ENCODE results near the gene AKAP13. TPM values are rescaled to one million over a fixed set of nuclear protein-coding genes. Genes with fewer than 3 reads are reported as not detected.
A peak's percentile ranks its signal among the peaks of the same experiment; 100 is the strongest.

AKAP13 gene
- total RNA-seq, 3 donors from 2014 or later = 198 to 331 (median 259) TPM

DNA sequence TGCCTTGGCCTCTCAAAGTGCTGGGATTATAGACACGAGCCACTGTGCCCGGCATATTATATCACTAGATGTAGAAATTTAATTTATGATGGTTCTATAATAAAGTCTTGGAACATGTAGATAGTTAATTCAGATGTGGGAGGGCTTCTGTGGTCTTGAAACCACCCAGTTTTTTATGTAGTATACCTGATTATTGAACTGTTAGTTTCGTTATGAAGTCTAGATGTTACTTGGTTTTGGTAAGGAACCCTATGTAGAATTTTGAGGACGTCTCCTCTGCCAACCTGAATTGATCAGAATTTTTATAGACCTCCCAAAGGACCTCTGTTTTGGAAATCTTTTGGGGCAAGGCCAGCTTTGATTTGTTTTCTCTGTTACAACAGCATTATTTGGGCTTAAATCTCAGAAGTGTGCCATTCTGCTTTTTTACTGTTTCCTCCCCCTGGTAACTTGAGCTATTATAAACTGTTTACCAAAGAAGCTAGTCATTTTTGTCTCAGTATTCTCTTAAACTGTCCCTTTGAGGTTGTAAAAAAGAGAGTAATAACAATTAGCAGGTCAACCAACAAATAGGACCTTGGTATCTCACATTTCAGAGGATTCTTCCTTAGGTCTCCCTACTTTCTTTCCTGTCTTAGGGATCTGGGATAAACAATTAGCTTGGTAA, 20.8 kb downstream of the AKAP13 start:
- intact Hi-C loops (cut with DNase I; ENCODE audit: low total_unique reads) = no loop called here

DNA sequence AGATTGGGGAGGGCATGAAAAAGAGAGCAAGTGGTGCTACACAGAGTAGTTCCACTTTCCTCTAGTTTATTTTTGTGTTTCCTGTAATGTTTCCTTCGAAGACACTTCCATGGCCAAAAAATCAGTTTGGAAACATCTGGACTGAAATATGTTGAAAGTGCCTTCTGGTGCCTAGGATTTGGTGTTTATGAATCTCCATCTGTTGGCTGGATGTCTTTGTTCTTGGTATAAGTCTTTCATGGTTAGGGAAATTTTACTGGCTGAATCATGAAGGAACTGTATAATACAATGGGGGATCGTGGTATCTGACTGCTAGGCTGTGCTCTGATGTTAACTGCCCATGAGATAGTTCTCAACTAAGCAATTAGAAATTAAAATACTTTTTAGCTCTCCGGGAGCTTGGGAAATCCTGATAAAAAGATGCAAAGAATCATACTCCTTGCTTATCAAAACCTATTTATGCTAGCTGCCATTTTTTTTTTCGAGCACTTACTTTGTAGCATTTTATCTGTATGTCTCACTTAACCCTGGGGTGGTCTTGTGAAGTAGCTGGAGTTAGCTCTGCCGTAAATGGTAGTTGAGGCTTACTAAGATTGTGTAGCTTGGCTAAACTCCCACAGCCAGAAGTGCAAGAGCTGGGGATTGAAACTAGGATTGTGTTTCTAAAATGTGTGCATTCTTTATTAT, 21.9 kb downstream of the AKAP13 start:
- no peak overlapping the region for H3K27ac ChIP-seq
- no peaks in the 10 kb centered on the region for H3K9me3 ChIP-seq
- TF ChIP-seq POLR2A (IDR thresholded peaks at IDR 0.05) (no peak), POLR2AphosphoS5 (IDR thresholded peaks at IDR 0.05) (no peak)
- TF ChIP-seq, protein P1, sequence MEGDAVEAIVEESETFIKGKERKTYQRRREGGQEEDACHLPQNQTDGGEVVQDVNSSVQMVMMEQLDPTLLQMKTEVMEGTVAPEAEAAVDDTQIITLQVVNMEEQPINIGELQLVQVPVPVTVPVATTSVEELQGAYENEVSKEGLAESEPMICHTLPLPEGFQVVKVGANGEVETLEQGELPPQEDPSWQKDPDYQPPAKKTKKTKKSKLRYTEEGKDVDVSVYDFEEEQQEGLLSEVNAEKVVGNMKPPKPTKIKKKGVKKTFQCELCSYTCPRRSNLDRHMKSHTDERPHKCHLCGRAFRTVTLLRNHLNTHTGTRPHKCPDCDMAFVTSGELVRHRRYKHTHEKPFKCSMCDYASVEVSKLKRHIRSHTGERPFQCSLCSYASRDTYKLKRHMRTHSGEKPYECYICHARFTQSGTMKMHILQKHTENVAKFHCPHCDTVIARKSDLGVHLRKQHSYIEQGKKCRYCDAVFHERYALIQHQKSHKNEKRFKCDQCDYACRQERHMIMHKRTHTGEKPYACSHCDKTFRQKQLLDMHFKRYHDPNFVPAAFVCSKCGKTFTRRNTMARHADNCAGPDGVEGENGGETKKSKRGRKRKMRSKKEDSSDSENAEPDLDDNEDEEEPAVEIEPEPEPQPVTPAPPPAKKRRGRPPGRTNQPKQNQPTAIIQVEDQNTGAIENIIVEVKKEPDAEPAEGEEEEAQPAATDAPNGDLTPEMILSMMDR (IDR thresholded peaks at IDR 0.05) = no peak
- no peak for DNase-seq (ENCODE audit: low spot score in 2 of 2)
- no peaks in the 10 kb centered on the region for H3K36me3 ChIP-seq
- H3K4me1 ChIP-seq = peaks cover 0 to 3% of the 10 kb centered on the region in 2 donors
- intact Hi-C loops (cut with DNase I; ENCODE audit: low total_unique reads) = no loop called here
- no peaks in the 10 kb centered on the region for H3K27me3 ChIP-seq
- H3K4me3 ChIP-seq = no peak overlapping the region

More for the DNA sequence above, 20.8 kb downstream of the AKAP13 start:
- Histone ChIP-seq H3K4me3 (no peak overlapping the region), H3K27me3 (no peaks in the 10 kb centered on the region), H3K9me3 (no peaks in the 10 kb centered on the region), H3K4me1 (peaks cover 0 to 4% of the 10 kb centered on the region in 2 donors), H3K36me3 (no peaks in the 10 kb centered on the region), H3K27ac (no peak overlapping the region)
- no peak for DNase-seq (ENCODE audit: low spot score in 2 of 2)
- TF ChIP-seq, protein P1 (IDR thresholded peaks at IDR 0.05) = no peak
- no peak for TF ChIP-seq POLR2AphosphoS5 (IDR thresholded peaks at IDR 0.05)
- no peak for TF ChIP-seq POLR2A (IDR thresholded peaks at IDR 0.05)

DNA sequence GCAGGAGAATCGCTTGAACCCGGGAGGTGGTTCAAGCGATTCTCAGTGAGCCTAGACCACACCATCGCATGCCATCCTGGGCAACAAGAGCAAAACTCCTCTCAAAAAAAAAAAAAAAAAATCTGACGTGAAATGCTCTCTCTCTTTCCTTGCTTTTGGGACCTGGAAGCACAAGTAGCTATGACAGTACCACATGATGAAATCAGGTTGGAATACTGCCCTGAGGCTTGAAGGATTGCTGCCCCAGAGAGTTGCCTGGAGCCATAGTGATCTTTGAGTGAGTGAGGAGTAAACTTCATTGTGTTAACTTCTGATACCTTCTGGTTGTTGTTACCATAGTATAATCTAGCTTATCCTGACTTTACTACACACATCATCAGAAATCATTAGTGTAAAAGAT, 23.3 kb downstream of the AKAP13 start:
- no peaks in the 10 kb centered on the region for H3K9me3 ChIP-seq
- H3K27me3 ChIP-seq = no peaks in the 10 kb centered on the region
- no peak overlapping the region for H3K27ac ChIP-seq
- no peak for DNase-seq (ENCODE audit: low spot score in 2 of 2)
- TF ChIP-seq, protein P1 (IDR thresholded peaks at IDR 0.05) = no peak
- TF ChIP-seq POLR2AphosphoS5 (IDR thresholded peaks at IDR 0.05) = no peak
- no peak for TF ChIP-seq POLR2A (IDR thresholded peaks at IDR 0.05)
- intact Hi-C loops (cut with DNase I; ENCODE audit: low total_unique reads) = no loop called here
- H3K4me3 ChIP-seq = no peak overlapping the region
- H3K4me1 ChIP-seq = no peaks in the 10 kb centered on the region
- H3K36me3 ChIP-seq = no peaks in the 10 kb centered on the region

DNA sequence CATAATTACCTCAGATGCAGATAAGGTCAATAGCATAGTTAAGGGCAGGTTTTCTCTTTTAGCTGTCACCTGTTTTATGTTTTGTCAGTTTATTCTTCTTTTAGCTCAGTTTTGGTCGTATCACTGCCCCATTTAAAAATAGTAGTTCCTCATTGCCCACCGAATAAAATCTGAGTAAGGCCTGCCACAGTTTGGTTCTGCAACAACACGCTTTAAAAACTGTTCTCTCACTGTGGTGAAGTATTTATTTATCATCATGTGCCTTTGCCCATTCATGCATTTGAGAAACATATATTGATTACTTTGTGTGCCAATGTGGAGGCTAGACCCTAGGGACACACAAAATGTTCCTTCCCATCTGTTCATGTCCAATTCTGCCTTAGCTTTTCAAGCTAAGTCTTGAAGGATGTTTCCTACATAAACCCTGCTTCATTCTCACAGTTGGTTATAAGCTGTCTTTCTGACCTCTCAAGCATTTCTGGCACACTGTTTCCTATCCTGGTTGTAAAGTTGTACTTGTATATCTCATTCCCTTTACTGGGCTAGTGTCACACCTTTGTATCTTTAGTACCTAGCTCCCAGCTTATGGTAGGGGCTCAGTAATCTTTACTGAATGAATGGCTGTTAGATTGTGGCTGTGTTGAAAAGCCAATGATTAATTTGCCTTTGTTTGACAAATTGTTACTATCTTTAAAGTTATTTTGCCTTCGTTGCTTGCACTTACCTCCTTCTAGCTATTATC, 23.9 kb downstream of the AKAP13 start:
- Histone ChIP-seq H3K4me3 (no peak overlapping the region), H3K9me3 (no peaks in the 10 kb centered on the region), H3K27me3 (no peaks in the 10 kb centered on the region), H3K4me1 (no peaks in the 10 kb centered on the region), H3K27ac (peak overlapping the region in 1 of 2 donors; percentile 23), H3K36me3 (no peaks in the 10 kb centered on the region)
- TF ChIP-seq, protein P1 (IDR thresholded peaks at IDR 0.05) = no peak
- TF ChIP-seq POLR2A (IDR thresholded peaks at IDR 0.05) = no peak
- TF ChIP-seq POLR2AphosphoS5 (IDR thresholded peaks at IDR 0.05) = no peak
- no peak for DNase-seq (ENCODE audit: low spot score in 2 of 2)
- intact Hi-C loops (cut with DNase I; ENCODE audit: low total_unique reads) = no loop called here

All from breast epithelium (tissue), 4 donors.